Head of caudate nucleus (tissue), 42 donors: ENCODE data around the gene GPR160.
A peak's percentile ranks its signal among the peaks of the same experiment; 100 is the strongest.

Experiments
- DNase-seq, 42 donors: peaks; one replicate each; pipeline versions ENCODE4 v3.0.0 to v3.0.0-alpha.2; 2020 to 2021; ENCODE audit warnings: mixed read lengths in 7 of 42
- intact Hi-C: fragments of 100-400 bp; cut with DNase I; formaldehyde crosslinking; loops from one replicate; pipeline ENCODE4 v1.15.0; 2022

Gene GPR160

GRCh38 chr3:170024581-170024980 is 13.2 kb upstream of the GPR160 start:
- no peak for DNase-seq
- intact Hi-C loops, result no loop called here

- intact Hi-C loops, result no loop called here
- no peak for DNase-seq
Observed at GRCh38 chr3:170027233-170028102, 10.3 kb upstream of the GPR160 start.

- intact Hi-C loops, result no loop called here
- DNase-seq, result no peak
Observed at GRCh38 chr3:170033489-170033888, 4.3 kb upstream of the GPR160 start.

GRCh38 chr3:170038434-170039110 is 777 bp downstream of the GPR160 start:
- intact Hi-C loops, result no loop called here
- peak in 20 of 42 donors; percentile 7 to 57 (median 28) for DNase-seq

GRCh38 chr3:170040418-170040817 is 2.6 kb downstream of the GPR160 start:
- no peak for DNase-seq
- intact Hi-C loops, result no loop called here

GRCh38 chr3:170043506-170043905 is 5.7 kb downstream of the GPR160 start:
- intact Hi-C loops, result no loop called here

GRCh38 chr3:170044271-170044670 is 6.5 kb downstream of the GPR160 start:
- intact Hi-C loops, result no loop called here
- DNase-seq, result no peak

More at GRCh38 chr3:170043506-170043905, 5.7 kb downstream of the GPR160 start:
- no peak for DNase-seq

GRCh38 chr3:170044795-170045244 is 7.0 kb downstream of the GPR160 start:
- intact Hi-C loops, result no loop called here
- peak in 3 of 42 donors; percentile 11 to 24 (median 20) for DNase-seq

GRCh38 chr3:170046269-170047132 is 8.7 kb downstream of the GPR160 start:
- intact Hi-C loops, result no loop called here

GRCh38 chr3:170047133-170047404 is 9.3 kb downstream of the GPR160 start:
- no peak for DNase-seq
- intact Hi-C loops, result no loop called here

More at GRCh38 chr3:170046269-170047132, 8.7 kb downstream of the GPR160 start:
- no peak for DNase-seq

GRCh38 chr3:170049146-170050000 is 11.6 kb downstream of the GPR160 start:
- no peak for DNase-seq
- intact Hi-C loops, result no loop called here

- intact Hi-C loops, result no loop called here
- DNase-seq, result no peak
Observed at GRCh38 chr3:170050753-170051152, 13.0 kb downstream of the GPR160 start.

GRCh38 chr3:170052398-170052797 is 14.6 kb downstream of the GPR160 start:
- DNase-seq, result no peak
- intact Hi-C loops, result no loop called here

- intact Hi-C loops, result no loop called here
- DNase-seq, result no peak
Observed at GRCh38 chr3:170054204-170054603, 16.4 kb downstream of the GPR160 start.

- intact Hi-C loops, result no loop called here
- no peak for DNase-seq
Observed at GRCh38 chr3:170055209-170055608, 17.4 kb downstream of the GPR160 start.

- intact Hi-C loops, result no loop called here
- no peak for DNase-seq
Observed at GRCh38 chr3:170056710-170057454, 19.1 kb downstream of the GPR160 start.

GRCh38 chr3:170057550-170057949 is 19.8 kb downstream of the GPR160 start:
- intact Hi-C loops, result no loop called here
- no peak for DNase-seq

- intact Hi-C loops, result no loop called here
- DNase-seq, result no peak
Observed at GRCh38 chr3:170058127-170058526, 20.3 kb downstream of the GPR160 start.
